NCI-H187 treated with DMSO at 0.1 percent for 48 hours (cell line): ENCODE results near the gene AKIRIN1.
"Not testable (repeated sequence)": the region's sequence is repeated elsewhere in the genome, so short reads cannot be mapped to it uniquely, and the experiment has no call there.

ENCODE experiments used
- DNase-seq: peaks from one replicate; lab custom pipeline; 2025; lab: John Stamatoyannopoulos, UW

AKIRIN1 gene

GRCh38 chr1:38997034-38997900, 6.2 kb downstream of the AKIRIN1 start:
- no peak for DNase-seq

- DNase-seq, result no peak
These were observed 6.8 kb downstream of the AKIRIN1 start for GRCh38 chr1:38997901-38998190.

- DNase-seq, result no peak
These were observed 10.7 kb downstream of the AKIRIN1 start for GRCh38 chr1:39001516-39002421.

GRCh38 chr1:39003281-39003680, 12.2 kb downstream of the AKIRIN1 start:
- no peak for DNase-seq

- no peak for DNase-seq
These were observed 12.7 kb downstream of the AKIRIN1 start for GRCh38 chr1:39003794-39004193.

GRCh38 chr1:39006287-39006686, 15.2 kb downstream of the AKIRIN1 start:
- no peak for DNase-seq

GRCh38 chr1:39006726-39007645, 15.9 kb downstream of the AKIRIN1 start:
- no peak for DNase-seq

GRCh38 chr1:39014956-39015355, 23.9 kb downstream of the AKIRIN1 start:
- DNase-seq, result not testable (repeated sequence)

- no peak for DNase-seq
These were observed 25.6 kb downstream of the AKIRIN1 start for GRCh38 chr1:39016604-39017171.

- no peak for DNase-seq
These were observed 26.2 kb downstream of the AKIRIN1 start for GRCh38 chr1:39017266-39017665.

- DNase-seq, result not testable (repeated sequence)
These were observed 29.4 kb downstream of the AKIRIN1 start for GRCh38 chr1:39020494-39020893.

- DNase-seq, result no peak
These were observed 30.4 kb downstream of the AKIRIN1 start for GRCh38 chr1:39021426-39021825.

- no peak for DNase-seq
These were observed 32.1 kb downstream of the AKIRIN1 start for GRCh38 chr1:39023140-39023539.

- DNase-seq, result peak; percentile 68
These were observed 35.2 kb downstream of the AKIRIN1 start, which contains the start of gene NDUFS5 for GRCh38 chr1:39026051-39026865. NDUFS5 (plus strand) TSS chr1:39026350; CDS start chr1:39028725, 2,375 bp downstream.

- no peak for DNase-seq
These were observed 35.9 kb downstream of the AKIRIN1 start for GRCh38 chr1:39026866-39027507.

- no peak for DNase-seq
These were observed 43.1 kb downstream of the AKIRIN1 start for GRCh38 chr1:39034114-39034654.

- DNase-seq, result no peak
These were observed 45.6 kb downstream of the AKIRIN1 start for GRCh38 chr1:39036678-39037077.

- no peak for DNase-seq
These were observed 52.4 kb downstream of the AKIRIN1 start for GRCh38 chr1:39043513-39043912.

- DNase-seq, result no peak
These were observed 53.7 kb downstream of the AKIRIN1 start for GRCh38 chr1:39044762-39045161.

GRCh38 chr1:39045231-39045630, 54.2 kb downstream of the AKIRIN1 start:
- no peak for DNase-seq
